ENCODE measurements around the gene TCF15.

DNA sequence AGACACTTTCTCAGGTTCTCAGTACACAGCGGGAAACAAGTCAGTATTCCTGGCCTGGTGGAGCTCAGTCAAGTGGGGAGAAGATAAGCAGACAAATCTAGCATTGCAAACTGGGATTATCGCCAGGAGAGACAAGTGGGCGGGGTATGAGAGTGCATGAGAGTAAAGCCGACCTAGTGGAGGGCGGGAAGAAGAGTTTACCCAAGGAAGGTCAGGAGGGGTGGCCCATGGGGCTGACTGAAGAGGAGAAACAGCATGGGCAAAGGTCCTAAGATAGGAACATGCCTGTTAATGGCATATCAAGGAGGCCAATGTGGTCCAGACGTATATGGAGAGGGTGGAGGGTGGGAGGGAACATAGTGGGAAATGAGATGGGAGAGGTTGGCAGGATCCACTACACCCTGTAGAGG lies 54.1 kb downstream of the TCF15 start:
- TF ChIP-seq, protein P1, sequence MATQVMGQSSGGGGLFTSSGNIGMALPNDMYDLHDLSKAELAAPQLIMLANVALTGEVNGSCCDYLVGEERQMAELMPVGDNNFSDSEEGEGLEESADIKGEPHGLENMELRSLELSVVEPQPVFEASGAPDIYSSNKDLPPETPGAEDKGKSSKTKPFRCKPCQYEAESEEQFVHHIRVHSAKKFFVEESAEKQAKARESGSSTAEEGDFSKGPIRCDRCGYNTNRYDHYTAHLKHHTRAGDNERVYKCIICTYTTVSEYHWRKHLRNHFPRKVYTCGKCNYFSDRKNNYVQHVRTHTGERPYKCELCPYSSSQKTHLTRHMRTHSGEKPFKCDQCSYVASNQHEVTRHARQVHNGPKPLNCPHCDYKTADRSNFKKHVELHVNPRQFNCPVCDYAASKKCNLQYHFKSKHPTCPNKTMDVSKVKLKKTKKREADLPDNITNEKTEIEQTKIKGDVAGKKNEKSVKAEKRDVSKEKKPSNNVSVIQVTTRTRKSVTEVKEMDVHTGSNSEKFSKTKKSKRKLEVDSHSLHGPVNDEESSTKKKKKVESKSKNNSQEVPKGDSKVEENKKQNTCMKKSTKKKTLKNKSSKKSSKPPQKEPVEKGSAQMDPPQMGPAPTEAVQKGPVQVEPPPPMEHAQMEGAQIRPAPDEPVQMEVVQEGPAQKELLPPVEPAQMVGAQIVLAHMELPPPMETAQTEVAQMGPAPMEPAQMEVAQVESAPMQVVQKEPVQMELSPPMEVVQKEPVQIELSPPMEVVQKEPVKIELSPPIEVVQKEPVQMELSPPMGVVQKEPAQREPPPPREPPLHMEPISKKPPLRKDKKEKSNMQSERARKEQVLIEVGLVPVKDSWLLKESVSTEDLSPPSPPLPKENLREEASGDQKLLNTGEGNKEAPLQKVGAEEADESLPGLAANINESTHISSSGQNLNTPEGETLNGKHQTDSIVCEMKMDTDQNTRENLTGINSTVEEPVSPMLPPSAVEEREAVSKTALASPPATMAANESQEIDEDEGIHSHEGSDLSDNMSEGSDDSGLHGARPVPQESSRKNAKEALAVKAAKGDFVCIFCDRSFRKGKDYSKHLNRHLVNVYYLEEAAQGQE (IDR thresholded peaks at IDR 0.05; ENCODE audit: insufficient read depth in 1 of 2, low read depth in 2 of 2, low read length in 2 of 2): no peak
- TF ChIP-seq POLR2AphosphoS5 (IDR thresholded peaks at IDR 0.05; ENCODE audit: low read depth, low read length) (no peak), TAF1 (IDR thresholded peaks at IDR 0.05; ENCODE audit: borderline replicate concordance, insufficient read depth, low read length) (no peak), FOXP2 (optimal IDR thresholded peaks at IDR 0.05; ENCODE audit: borderline replicate concordance, extremely low read depth, extremely low read length, insufficient read depth) (no peak)

Measured in PFSK-1 (cell line).